Measurements from ENCODE around the gene HSPBP1.
"Not testable (repeated sequence)": the region's sequence is repeated elsewhere in the genome, so short reads cannot be mapped to it uniquely, and the experiment has no call there.

Gene HSPBP1

GRCh38 chr19:55279770-55280643, at the start of gene HSPBP1:
HSPBP1 (minus strand) TSS chr19:55280110; CDS start chr19:55279608, 502 bp downstream.
- peak; percentile 93 for DNase-seq

GRCh38 chr19:55328774-55329318, 48.9 kb upstream of the HSPBP1 start:
- DNase-seq, result not testable (repeated sequence)

- no peak for DNase-seq
Measured at GRCh38 chr19:55325172-55325571, 45.3 kb upstream of the HSPBP1 start, which contains the start of gene TMEM150B. TMEM150B (minus strand) TSS chr19:55325341; CDS start chr19:55321036, 4,305 bp downstream.

- no peak for DNase-seq
Measured at GRCh38 chr19:55324662-55325061, 44.8 kb upstream of the HSPBP1 start.

GRCh38 chr19:55322204-55322885, 42.4 kb upstream of the HSPBP1 start:
- DNase-seq, result no peak

- DNase-seq, result no peak
Measured at GRCh38 chr19:55321466-55322137, 41.7 kb upstream of the HSPBP1 start.

- no peak for DNase-seq
Measured at GRCh38 chr19:55320844-55321419, 41.0 kb upstream of the HSPBP1 start.

- DNase-seq, result no peak
Measured at GRCh38 chr19:55319785-55320184, 39.9 kb upstream of the HSPBP1 start.

- DNase-seq, result no peak
Measured at GRCh38 chr19:55316646-55317045, 36.7 kb upstream of the HSPBP1 start.

- no peak for DNase-seq
Measured at GRCh38 chr19:55315956-55316525, 36.1 kb upstream of the HSPBP1 start.

GRCh38 chr19:55314396-55314795, 34.5 kb upstream of the HSPBP1 start:
- DNase-seq, result no peak

GRCh38 chr19:55312621-55313512, 33.0 kb upstream of the HSPBP1 start:
- no peak for DNase-seq

- no peak for DNase-seq
Measured at GRCh38 chr19:55311797-55312196, 31.9 kb upstream of the HSPBP1 start.

GRCh38 chr19:55311397-55311796, 31.5 kb upstream of the HSPBP1 start:
- no peak for DNase-seq

GRCh38 chr19:55310498-55310897, 30.6 kb upstream of the HSPBP1 start:
- DNase-seq, result no peak

- no peak for DNase-seq
Measured at GRCh38 chr19:55309448-55309847, 29.5 kb upstream of the HSPBP1 start.

- DNase-seq, result no peak
Measured at GRCh38 chr19:55308281-55308680, 28.4 kb upstream of the HSPBP1 start.

GRCh38 chr19:55306712-55307111, 26.8 kb upstream of the HSPBP1 start:
- DNase-seq, result no peak

GRCh38 chr19:55305983-55306562, 26.2 kb upstream of the HSPBP1 start:
- no peak for DNase-seq

GRCh38 chr19:55305491-55305890, 25.6 kb upstream of the HSPBP1 start:
- no peak for DNase-seq

GRCh38 chr19:55304980-55305379, 25.1 kb upstream of the HSPBP1 start:
- no peak for DNase-seq
